GM21360 (cell line): ENCODE data around the gene GREB1L.

Experiments
- ATAC-seq: cut with Tn5 transposase; IDR thresholded peaks from one replicate; pipeline ENCODE4 v1.9.1; 2021; ENCODE audit warnings: mild to moderate bottlenecking, moderate library complexity; ENCODE audit not compliant: unreplicated experiment

The GREB1L gene

GRCh38 chr18:21444465-21445212 lies 202.6 kb downstream of the GREB1L start:
- no peak for ATAC-seq

DNA sequence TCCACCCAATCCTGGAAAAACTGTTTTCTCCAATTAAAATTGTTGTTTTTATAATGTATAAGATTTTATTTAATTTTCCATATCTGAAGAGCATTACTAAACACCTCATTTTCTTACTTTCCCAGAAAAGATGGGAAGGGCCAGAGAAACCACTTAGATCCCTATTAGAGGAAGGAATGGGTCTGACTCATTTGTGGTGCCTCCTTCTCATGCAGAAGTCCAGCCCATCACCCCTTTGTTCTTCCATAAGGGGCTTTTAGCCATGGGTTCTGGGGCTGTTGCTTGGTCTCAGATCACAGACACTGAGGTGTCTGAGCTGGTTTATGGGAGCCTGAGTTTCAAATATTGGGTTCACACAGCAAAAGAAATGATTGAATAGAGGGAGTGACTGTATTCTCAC lies 206.3 kb downstream of the GREB1L start:
- no peak for ATAC-seq

DNA sequence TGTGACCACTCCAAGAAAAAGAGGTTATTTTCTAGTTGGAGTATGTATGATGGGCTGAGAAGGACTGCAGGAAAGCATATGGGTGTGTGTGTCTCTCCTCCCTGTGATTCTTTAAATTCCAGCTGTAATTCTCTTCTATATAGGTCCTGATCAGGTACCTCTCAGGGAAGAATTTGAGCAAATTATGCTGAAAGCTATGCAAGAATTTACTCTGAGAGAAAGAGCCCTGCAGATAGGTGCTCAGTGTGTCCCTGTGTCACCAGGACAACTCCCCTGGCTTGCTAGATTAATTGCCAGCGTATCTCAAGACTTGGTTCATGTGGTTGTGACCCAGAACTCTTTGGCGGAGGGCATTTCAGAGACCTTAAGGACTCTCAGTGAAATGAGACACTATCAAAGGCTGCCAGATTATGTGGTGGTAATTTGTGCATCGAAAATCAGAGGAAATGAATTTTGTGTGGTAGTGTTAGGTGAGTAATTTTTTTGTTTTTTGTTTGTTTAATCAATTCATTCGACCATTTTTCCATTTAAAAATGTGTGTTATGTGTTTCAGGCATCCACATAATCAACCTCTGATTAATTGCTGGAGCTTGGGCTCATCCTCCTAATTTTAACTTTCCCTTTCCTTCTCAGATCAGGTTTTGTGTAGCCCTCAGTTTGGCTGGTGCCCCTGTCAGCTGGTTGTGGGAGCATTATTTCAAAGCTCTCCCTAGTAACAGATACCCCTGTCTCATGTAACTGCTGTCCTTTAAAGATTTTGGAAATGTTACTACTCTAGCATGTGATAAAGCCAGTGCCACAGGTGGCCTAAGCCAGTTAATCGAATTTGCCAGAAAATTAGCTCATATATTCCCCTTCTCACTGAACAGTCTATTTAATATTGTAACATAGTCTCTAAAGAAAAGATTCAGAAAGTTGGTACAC lies 207.6 kb downstream of the GREB1L start:
- ATAC-seq, result no peak

- ATAC-seq, result no peak
Measured at GRCh38 chr18:21450503-21450902, 208.5 kb downstream of the GREB1L start.

- ATAC-seq, result no peak
Measured at GRCh38 chr18:21450913-21451312, 208.9 kb downstream of the GREB1L start.

GRCh38 chr18:21451851-21452250 lies 209.8 kb downstream of the GREB1L start:
- ATAC-seq, result no peak

GRCh38 chr18:21452276-21452780 lies 210.3 kb downstream of the GREB1L start:
- no peak for ATAC-seq

- no peak for ATAC-seq
Measured at GRCh38 chr18:21452796-21453510, 210.9 kb downstream of the GREB1L start.

DNA sequence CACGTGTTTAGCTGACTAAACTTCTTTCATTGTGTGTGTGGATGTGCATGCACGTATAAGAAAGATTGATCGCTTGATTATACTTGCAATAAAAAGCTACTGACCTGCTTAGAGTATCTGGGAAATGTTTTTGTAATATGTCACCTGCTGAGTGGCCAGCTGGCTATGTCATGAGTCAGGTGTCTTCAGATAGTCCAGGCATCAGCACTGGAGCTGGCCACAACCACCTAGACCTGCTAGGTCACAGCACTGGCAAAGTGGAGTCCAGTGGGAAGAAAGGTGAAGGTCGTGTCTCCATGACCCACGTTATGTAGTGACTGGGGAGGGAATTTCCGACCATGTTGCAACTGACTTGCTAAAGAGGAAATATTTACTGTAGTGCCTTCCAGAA lies 211.5 kb downstream of the GREB1L start:
- ATAC-seq, result no peak

DNA sequence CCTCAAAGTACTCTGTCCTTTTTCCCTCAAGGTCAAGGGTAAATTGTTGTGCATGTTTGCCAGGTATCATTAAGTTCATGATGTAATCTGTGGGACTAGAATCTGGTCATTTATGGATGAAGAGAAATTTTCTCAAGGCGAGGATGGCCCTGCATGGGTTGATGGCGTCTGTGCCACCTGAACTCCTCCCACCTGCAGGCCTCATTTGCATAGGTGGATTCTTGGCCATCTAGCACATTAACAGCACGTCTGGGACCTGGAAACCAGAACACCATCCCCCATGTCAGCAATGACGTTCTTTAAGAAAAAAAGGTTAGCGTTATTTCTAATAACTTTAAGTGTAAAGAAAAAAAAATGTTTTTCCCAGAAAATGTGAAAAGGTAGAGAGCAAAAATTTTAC lies 212.7 kb downstream of the GREB1L start:
- ATAC-seq, result no peak

DNA sequence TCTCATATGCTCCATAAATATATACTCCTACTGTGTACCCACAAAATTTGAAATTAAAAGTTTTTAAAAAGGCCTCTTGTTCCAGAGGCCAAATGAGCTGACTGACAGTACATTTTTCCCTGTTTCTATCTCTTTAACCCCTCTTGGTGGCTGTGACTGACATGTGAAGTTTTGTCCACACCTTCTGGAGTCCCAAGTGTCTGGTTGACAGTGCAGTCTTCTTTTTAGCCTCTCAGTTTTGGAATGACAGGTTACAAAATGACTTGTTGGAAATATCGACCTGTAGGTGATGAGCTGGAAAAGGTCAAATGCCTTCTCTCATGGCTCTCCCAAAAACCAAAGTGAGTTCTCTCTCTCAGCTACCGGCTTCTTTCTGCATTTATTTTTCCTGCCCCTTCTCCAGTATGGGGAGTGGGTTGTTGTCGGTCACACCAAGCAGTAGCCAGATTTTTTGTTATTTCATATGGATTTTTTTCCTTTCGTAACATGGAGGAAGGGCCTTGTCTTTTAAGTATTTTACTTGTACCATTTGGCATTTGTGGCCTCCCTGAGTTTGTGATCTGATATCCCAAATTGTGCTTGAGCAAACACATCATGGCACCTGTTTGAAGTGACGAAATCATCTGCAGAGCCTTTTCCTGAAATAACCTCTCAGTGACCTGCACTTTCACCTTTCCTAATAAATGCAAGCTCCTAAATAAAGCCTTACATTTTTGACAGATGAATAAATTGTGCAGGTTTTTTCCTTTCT lies 214.6 kb downstream of the GREB1L start:
- ATAC-seq, result no peak

DNA sequence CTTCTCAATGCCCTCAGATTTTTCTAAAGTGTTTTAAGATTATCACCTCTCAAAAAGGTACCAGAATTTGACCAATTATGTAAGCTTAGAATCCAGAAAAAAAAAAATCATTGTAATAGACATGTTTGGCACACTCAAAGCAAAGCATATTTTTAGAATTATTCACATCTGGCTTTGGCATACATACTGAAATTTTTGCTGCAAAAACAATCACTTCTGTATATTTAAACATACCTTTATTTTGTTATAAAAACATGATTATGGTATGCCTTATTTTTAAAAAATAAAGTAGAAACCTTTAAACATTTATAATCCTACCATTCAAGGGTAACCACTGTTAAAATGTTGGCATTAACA lies 215.1 kb downstream of the GREB1L start:
- no peak for ATAC-seq

GRCh38 chr18:21458310-21458709 lies 216.3 kb downstream of the GREB1L start:
- ATAC-seq, result no peak

- no peak for ATAC-seq
Measured at GRCh38 chr18:21458788-21459187, 216.8 kb downstream of the GREB1L start.

DNA sequence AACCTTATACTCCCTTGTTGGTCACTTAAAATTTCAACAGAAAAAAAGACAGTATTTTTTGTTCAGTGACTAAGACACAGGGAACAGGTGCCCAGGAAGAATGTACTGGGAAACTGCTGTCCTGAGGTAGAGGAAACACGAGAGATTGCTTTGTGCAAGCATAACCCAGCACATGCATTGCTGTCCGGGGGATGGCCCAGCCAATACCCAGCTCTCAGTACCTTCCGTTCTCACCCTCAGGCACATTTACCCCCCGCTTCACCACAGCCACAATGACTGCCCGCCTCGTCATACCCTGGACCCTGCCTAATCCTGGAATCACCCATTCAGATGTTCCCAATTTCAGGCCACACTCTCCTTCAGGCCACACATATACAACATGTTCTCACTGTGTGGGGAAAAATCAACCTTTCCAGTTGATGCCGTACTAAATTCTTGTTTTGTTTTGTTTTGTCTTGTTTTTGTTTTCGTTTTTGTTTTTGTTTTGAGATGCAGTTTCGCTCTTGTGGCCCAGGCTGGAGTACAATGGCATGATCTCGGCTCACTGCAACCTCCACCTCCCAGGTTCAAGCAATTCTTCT lies 217.8 kb downstream of the GREB1L start:
- ATAC-seq, result no peak

DNA sequence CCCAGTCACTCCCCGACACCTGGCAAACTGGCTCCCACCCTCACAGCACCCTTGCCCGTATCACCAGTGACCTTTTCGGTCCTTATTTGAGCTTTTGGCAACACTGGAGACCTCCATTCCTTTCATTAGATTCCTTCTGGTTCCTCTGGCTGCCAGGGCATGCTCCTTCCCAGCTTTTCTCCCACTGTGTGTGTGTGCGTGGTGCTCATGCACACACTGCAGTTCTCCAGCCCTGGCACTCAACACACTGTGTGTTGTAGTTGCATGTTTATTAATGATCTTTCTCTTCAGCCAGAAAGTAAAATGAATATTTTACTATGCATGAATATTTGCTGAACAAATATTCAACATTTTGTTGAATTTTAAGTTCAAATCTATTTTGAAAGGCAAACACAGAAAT lies 219.4 kb downstream of the GREB1L start:
- no peak for ATAC-seq

- ATAC-seq, result no peak
Measured at GRCh38 chr18:21463718-21464117, 221.7 kb downstream of the GREB1L start.

DNA sequence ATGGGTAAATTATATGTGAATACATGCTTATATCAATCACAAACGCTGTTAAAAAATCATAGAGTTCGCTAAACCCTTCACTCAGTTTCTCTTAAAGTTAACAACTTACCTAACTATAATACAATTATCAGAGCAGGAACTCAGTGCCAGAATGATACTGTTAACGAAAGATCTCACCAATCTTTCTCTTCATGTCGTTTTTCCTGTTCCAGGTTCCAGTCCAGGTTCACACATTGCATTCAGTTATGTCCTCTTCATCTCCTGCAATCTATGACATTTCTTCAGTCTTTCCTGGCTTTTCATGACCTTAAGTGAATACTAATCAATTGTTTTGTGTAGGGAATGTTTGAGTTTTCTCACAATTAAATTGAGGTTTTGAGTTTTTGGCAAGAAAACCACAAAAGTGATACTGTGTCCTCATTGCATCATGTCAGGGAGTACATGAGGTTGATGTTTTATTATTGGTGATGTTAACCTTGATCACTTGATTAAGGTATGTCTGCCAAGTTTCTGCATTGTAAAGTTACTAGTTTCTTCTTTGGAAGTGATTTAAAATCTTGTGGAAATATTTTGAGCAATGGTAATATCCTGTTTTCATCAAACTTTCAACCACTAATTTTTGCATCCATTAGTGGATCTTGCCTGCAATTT lies 226.6 kb downstream of the GREB1L start:
- no peak for ATAC-seq

GRCh38 chr18:21472741-21473140 lies 230.7 kb downstream of the GREB1L start:
- ATAC-seq, result no peak

DNA sequence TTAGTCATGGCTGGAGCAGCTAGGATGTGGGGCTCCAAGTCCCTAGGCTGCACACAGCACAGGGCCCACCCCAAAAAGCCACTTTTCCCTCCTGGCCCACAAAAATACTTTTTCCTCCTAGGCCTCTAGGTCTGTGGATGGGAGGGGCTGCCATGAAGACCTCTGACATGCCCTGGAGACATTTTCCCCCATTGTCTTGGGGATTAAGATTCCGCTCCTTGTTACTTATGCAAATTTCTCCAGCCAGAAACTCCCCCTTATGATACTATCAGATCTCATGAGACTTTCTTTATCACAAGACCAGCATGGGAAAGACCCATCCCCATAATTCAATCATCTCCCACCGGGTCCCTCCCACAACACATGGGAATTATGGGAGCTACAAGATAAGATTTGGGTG lies 232.6 kb downstream of the GREB1L start:
- ATAC-seq, result no peak
